HG03066 (cell line): ENCODE measurements around the gene CCDC60.
"Not testable (repeated sequence)": the region's sequence is repeated elsewhere in the genome, so short reads cannot be mapped to it uniquely, and the experiment has no call there.

Source experiments
- ATAC-seq: cut with Tn5 transposase; IDR thresholded peaks from one replicate; pipeline ENCODE4 v1.9.1; 2021; ENCODE audit warnings: low read depth; ENCODE audit not compliant: unreplicated experiment

CCDC60 gene

DNA sequence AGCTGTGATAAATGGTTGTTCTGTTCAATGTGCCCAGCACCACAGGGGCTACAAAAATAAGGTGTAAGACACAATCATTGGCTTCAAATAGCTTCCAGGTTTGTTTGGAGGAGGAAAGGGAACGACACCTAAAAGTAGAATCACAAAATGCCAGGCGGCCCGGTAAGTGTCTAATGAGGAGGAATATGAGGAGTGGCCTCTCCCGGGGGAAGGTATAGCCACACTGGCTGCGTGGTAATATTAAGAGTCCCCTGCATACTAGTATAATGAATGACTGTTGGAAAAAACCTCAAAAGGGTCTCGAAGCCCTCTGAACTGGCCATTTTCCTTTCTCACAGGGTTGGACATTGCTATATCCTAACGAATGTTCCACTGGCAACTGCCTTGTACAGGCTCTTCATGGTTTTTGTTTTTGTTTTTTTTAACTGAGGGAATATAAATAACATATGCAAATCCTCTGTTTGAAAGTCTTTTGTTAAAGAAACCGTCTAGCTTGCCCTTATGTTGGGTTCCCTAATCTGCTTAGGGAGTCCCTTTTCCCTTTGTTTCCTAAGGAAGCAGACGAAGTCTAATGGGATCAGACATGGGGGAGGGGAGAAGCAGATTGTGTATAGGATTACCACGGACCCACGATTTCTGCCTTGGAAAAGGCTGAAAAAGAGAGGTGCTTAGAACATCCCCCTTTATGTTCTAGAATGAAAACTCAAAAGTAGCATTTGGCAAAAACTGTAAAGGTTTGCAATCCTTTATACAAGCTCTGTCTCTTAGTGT, 4.2 kb downstream of the CCDC60 start:
- ATAC-seq = no peak

DNA sequence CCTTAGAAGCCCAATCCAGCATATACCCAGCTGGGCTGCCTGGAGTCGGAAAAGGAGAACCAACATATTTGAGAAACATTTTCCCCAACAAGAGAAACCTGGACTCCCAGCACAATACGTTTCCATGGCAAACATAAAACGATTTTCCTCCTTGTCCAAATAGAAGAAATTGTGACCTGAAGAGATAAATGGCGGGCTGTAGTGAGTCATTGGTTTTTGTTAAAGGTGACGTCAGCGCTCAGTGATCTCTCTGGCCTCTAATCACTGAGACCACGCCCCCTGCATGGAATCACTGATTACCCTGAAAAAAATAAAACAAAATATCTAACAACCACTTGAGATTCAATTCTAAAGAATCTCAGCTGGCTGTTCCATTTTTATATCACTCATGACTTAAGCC, 6.0 kb downstream of the CCDC60 start:
- no peak for ATAC-seq

GRCh38 chr12:119341020-119341419, 6.5 kb downstream of the CCDC60 start:
- no peak for ATAC-seq

DNA sequence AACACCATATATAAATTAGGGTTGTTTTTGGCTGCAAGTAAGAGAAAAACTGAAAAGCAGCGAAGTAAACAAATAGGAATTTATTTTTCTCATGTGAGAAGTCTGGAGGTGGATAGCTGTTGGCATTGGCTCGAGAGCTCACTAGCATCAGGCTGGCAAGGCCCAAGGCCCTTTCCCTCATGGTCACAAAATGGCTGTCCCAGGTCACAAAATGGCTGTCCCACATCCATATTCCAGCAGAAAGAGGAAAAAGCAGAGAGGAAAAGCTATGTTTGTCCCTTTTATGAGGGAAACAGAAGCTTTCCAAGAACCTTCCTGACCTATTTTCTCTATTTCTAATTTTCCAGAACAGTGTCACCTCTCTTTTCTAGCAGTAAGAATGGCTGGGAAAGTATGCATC, 7.5 kb downstream of the CCDC60 start:
- ATAC-seq = no peak

GRCh38 chr12:119343130-119343529, 8.6 kb downstream of the CCDC60 start:
- ATAC-seq = no peak

DNA sequence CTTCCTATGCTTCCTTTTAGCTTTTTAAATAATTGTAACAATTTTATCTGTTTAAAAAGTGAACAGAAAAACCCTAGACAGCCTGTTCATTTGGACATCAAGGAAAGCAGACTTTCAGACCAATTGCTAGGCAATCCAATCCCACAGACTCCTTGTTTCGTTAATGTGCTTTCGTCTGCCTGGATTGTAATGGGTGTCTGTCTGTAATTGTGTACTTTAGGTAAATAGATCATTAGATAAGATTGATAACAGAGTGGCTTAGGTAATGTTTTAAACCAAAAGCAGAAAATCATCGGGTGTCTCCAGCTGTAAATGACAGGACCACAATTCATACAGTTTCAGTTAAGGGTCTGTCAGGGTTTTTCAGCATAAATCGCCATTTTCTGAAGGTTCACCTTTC, 19.6 kb downstream of the CCDC60 start:
- ATAC-seq = no peak

- ATAC-seq = not testable (repeated sequence)
These were observed 25.8 kb downstream of the CCDC60 start for GRCh38 chr12:119360366-119360765.

- no peak for ATAC-seq
These were observed 28.5 kb downstream of the CCDC60 start for GRCh38 chr12:119363037-119363436.

- no peak for ATAC-seq
These were observed 29.0 kb downstream of the CCDC60 start for GRCh38 chr12:119363490-119363889.

- ATAC-seq = no peak
These were observed 30.9 kb downstream of the CCDC60 start for GRCh38 chr12:119365451-119365850.

GRCh38 chr12:119366007-119366406, 31.5 kb downstream of the CCDC60 start:
- ATAC-seq = no peak

GRCh38 chr12:119369161-119369560, 34.6 kb downstream of the CCDC60 start:
- no peak for ATAC-seq

DNA sequence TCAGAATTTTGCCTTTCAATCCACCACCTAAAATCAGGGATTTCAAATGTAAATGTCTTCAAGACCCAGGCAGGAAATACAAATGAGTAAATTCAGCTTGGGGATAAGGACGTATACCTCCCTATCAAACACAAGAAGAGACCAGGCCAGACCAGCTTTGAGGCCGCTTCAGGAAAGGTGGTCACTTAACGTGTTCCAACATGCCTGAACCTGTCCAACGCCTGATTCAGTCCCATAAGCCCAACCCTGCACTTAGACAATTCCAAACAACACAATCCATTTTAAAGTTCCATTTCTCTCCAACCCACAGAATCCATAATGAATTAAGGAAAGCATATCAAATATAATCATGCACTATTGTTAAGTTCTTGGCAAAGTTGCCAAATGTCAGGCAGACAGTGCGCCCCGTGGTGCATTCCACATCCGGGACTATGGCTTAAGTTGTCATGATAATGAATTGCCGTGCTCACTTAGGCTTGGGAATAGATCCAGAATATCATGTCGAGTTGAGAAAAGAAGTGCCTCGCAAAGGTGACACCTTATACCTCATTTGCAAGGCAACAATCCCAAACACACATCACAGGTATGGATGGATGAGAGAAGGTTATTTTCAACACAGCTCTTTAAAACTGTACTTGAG, 35.5 kb downstream of the CCDC60 start:
- ATAC-seq = no peak

DNA sequence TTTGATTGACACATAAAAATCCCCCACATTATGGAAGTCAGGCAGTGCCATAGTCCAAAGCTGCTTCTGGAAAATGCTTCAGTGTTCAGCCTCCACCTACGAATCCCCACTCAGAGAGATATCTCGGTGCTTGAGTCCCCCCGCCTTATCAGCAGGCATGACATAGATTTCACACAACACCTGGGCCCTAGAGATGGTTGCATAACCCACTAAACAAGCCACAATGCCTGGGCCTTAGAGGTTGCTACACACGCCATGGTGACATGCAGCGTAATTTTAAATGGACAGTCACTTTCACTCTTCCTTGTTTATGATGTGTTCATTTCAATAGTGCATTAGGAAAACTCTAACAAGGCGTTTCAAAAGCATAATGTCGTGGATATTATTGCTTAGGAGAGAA, 38.0 kb downstream of the CCDC60 start:
- no peak for ATAC-seq

- ATAC-seq = no peak
These were observed 38.5 kb downstream of the CCDC60 start for GRCh38 chr12:119373001-119373400.

- ATAC-seq = no peak
These were observed 39.1 kb downstream of the CCDC60 start for GRCh38 chr12:119373666-119374065.

DNA sequence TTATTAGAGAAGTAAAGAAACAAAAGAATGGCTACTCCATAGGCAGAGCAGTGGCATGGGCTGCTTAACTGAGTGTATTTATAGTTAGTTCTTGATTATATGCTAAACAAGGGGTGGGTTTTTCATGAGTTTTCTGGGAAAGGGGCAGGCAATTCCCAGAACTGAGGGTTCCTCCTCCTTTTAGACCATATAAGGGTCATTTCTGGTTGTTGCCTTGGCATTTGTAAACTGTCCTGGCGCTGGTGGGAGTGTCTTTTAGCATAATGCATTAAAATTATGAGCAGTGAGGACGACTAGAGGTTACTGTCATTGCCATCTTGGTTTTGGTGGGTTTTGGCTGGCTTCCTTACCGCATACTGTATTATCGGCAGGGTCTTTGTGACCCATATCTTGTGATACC, 40.1 kb downstream of the CCDC60 start:
- no peak for ATAC-seq

DNA sequence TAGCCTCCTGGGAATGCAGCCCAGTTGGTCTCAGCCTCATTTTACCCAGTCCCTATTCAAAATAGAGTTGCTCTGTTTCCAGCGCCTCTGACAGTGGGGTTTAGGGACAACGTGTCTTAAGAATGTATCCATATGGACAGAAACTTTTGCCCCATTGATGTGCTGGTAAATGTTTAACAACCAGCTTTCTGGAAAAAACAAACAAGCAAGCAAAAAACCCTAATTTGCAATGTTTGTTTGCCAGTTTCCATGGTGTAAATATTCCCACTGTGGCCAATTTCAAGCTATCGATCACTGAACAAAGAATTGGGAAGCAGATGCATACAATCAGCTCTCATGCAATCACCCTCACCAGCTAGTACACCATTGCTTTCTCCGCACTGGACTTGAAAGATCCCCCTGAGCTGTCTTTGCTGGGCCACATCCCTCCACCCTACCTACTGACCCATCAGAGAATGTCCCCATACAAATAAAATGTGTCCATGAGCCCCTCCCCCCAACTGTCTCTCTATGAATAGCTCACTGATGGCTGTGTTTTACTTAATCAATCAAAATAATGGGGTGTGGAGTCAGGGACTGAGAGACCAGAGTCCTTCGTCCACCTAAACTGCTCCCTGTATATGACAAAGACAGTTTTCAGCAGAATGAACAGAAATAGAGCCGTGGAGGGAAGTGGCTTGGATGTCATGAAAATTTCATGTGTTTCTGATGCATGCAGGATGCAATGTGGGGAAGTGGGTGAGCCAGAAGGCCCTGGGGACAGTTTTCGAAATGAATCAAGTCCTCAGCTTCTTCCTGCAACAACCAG, 40.8 kb downstream of the CCDC60 start:
- ATAC-seq = no peak

- ATAC-seq = no peak
These were observed 41.3 kb downstream of the CCDC60 start for GRCh38 chr12:119375883-119376190.

DNA sequence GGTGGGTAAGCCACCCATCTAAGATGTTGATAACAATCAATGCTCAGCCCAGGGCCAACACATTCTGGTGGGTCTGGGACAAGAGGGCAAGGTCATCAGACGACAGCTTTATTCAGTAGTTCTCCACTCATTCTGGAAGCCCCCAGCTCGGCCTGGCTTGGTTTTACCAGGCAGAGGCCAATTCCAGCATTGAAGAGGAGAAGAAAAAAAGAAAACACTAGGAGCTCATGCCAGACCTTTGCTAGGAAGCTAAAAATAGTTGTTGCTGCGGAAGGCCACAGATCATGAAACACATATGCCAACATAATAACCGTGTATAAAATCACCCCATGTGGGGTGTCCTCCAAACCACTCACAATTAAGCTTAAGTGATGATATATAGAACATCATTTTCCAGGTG, 44.4 kb downstream of the CCDC60 start:
- no peak for ATAC-seq

DNA sequence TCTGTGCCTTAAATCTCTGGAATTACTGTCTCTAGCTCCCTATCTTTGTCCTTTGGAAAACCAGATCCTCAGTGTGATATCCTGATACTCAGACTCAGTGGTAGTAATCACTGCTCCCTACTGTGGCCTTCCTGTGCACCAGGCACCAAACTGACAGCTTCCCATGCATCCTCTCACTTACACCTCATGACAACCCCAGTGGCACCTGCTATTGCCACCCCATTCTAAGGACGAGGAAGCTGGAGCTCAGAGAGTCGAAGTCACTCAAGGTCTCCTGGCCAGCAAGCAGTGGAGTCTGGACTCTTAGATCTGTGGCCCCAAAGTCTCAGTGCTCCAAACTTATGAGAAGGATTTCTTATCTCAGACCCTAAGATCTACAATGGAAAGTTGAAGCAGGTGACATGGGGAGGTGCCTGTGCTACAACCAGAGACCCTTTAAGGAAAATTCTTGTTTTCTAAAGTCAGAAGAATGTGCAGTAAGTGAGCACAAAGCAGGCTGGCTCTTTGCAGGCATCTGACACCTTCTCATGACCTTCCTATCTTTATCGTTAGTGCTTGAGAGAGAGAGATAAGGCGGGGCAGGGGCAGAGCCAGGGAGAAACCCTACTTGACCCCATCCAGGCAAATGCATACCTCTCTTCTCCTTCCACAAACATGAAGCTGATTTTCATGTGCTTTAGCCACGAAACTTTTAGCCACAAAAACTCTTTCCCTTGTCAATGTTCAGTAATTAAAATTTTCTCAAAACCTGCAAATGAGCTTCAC, 47.1 kb downstream of the CCDC60 start:
- no peak for ATAC-seq
